Hypothalamus (tissue), 51 donors: ENCODE data around the gene SLC13A4.
"Not testable (repeated sequence)": the region's sequence is repeated elsewhere in the genome, so short reads cannot be mapped to it uniquely, and the experiment has no call there.

Experiments
- DNase-seq, 51 donors: peaks; one replicate each; lab custom pipeline; 2025; lab: John Stamatoyannopoulos, UW

Gene SLC13A4

GRCh38 chr7:135667626-135668025 is 60.4 kb downstream of the SLC13A4 start:
- DNase-seq: not testable (repeated sequence)

GRCh38 chr7:135666846-135667245 is 61.1 kb downstream of the SLC13A4 start:
- DNase-seq: no peak

GRCh38 chr7:135666156-135666555 is 61.8 kb downstream of the SLC13A4 start:
- no peak for DNase-seq

GRCh38 chr7:135665042-135665441 is 62.9 kb downstream of the SLC13A4 start:
- no peak for DNase-seq

- no peak for DNase-seq
These were observed 63.9 kb downstream of the SLC13A4 start for GRCh38 chr7:135664046-135664589.

GRCh38 chr7:135662373-135663114 is 65.4 kb downstream of the SLC13A4 start, which contains the start of gene STMP1:
Gene STMP1, plus strand, starts transcription at chr7:135662514.
- DNase-seq: peak; percentile 65 to 97 (median 91)

GRCh38 chr7:135662123-135662372 is 65.9 kb downstream of the SLC13A4 start:
- no peak for DNase-seq

- DNase-seq: no peak
These were observed 66.5 kb downstream of the SLC13A4 start for GRCh38 chr7:135661311-135662122.

- no peak for DNase-seq
These were observed 68.7 kb downstream of the SLC13A4 start for GRCh38 chr7:135659159-135659846.

GRCh38 chr7:135658564-135658963 is 69.4 kb downstream of the SLC13A4 start:
- no peak for DNase-seq

- no peak for DNase-seq
These were observed 74.5 kb downstream of the SLC13A4 start for GRCh38 chr7:135653340-135654080.

- DNase-seq: peak in 8 of 51 donors; percentile 6 to 44 (median 18)
These were observed 77.0 kb downstream of the SLC13A4 start for GRCh38 chr7:135650831-135651573.

- DNase-seq: no peak
These were observed 79.8 kb downstream of the SLC13A4 start for GRCh38 chr7:135648235-135648634.

GRCh38 chr7:135647755-135648154 is 80.2 kb downstream of the SLC13A4 start:
- no peak for DNase-seq

- DNase-seq: peak in 4 of 51 donors; percentile 5 to 71 (median 12)
These were observed 82.6 kb downstream of the SLC13A4 start for GRCh38 chr7:135645296-135645904.

- no peak for DNase-seq
These were observed 83.3 kb downstream of the SLC13A4 start for GRCh38 chr7:135644729-135645128.

GRCh38 chr7:135644154-135644553 is 83.8 kb downstream of the SLC13A4 start:
- DNase-seq: no peak

GRCh38 chr7:135639690-135640089 is 88.3 kb downstream of the SLC13A4 start:
- not testable (repeated sequence) for DNase-seq

GRCh38 chr7:135634191-135634878 is 93.7 kb downstream of the SLC13A4 start:
- DNase-seq: no peak
